Measurements from ENCODE around the gene CDH22.

The CDH22 gene

DNA sequence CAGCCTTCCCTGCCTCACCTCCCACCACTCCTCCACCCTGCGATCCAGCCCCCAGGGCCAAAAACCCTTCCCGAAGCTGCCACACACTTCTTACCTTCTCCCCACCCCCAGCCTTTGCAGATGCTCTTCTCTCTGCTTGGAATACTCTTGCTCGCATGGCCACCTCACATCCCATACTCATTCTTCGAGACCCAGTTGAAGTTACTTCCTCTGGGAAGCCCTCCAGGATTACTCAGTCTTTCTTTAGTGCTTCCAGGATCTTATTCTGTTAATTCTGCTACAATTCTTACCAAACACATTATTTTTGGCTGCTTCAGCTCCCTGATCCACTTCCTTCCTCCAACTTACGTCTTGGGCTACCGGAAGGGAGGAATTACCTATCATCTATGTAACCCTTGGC, 135.8 kb downstream of the CDH22 start:
- DNase-seq (ENCODE audit: low read depth in 2 of 2): no peak

DNA sequence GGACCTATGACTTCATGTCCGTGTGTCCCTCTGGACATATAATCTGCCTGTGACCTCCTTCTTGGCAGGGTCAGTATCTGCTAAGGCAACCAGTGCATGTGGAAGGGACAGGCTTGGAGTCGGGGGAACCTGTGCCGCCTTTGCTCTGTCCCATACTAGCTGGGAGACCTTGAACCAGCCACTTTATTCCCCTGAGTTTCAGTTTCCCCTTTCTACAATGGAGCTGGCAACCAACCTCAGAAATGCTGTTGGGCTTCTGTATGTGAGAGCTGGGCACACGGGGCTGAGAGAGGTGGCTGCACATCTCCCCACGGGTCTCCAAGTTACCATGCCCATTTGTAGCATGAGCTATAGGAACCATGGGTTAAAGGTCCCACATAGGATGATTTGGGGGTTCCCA, 136.4 kb downstream of the CDH22 start:
- no peak for DNase-seq (ENCODE audit: low read depth in 2 of 2)

DNA sequence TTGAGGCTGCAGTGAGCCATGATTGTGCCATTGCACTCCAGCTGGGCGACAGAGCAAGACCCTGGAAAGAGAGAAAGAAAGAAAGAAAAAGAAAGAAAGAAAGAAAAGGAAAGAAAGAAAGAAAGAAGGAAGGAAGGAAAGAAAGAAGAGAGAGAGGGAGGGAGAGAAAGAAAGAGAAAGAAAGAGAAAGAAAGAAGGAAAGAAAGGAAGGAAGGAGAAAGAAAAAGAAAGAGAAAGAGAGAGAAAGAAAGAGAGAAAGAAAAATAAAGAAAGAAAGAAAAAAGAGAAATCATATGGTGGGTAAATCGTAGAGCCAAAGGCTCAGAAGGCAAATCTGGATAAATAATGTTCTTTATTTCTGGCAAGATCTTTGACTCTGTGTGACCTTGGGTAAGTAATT, 136.8 kb downstream of the CDH22 start:
- no peak for DNase-seq (ENCODE audit: low read depth in 2 of 2)

DNA sequence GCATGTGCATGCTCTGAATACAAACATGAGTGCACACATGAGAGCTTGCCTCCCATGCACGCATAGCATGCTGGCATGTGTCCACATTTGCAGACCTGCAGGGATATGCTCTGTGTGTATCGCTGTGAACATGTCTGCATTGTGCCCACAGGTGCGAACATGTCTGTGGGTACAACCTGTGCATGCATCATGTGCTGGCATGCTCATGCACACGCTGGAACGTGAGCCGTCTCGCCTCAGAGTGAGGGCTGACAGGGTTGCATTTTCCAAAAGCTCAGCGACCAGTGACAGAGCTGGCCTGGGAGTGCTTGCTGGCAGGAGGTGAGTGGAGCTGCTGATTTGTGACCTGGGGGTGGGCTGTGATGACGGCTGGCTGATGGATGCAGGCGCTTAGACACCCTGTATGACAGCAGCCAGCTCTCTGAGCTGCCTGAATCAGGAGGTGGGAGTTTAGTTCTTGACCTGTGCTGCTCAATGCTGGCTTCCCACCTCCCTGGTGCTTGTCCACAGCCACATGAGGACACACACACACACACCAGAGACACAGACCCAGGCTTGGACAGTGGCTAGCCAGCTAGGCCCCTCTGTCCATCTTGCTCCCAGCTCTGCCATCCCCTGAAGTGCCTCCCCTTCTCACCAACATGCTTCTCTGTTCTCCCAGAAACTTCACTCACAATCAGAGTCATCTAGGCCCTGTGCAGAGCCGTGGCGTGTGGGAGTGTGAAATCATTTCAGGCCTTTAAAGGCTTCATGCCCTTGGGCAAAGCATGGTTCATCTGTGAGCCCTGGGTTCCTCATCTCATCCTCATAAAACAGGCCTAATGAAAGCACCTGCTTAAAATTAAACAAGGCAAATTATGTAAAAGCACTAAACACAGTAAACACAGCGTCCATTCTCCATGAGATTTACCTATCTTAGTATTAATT, 138.8 kb downstream of the CDH22 start:
- DNase-seq (ENCODE audit: low read depth in 2 of 2): no peak

DNA sequence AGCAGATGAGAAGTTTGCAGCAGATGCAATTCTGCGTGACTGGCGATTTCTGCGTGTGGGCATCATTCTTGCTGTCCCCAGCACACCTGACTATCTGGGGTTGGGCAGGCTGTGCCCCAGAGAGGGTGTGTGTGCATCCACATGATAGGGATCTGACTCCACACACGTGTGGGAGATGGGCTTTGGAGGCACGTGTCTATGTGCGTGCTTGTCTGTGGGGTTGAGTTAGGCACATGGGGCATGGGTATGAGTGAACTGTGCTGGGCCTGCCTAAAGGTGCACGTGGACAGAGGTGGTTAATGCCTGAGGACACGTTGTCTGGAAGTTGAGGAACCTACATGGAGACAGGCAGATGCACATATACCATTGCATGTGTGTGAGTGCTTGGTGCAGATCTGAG, 139.9 kb downstream of the CDH22 start:
- no peak for DNase-seq (ENCODE audit: low read depth in 2 of 2)

DNA sequence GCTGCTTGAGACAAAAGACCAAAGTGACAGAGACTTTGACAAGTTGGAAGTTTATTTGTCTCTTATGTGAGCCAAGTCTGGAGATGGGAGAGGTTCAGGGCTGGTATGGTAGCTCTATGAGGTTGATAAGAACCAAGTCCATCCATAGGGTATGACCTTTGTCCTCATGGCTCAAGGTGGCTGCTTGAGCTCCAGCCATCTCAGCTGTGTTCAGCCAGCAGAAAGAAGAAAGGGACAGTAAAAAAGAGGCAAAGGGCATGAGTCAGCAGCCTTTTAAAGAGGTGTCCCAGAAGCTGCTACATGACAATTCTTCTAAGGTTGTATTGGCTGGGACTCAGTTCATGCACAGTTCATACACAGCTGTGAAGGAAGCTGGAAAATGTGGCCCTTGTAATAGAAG, 141.2 kb downstream of the CDH22 start:
- no peak for DNase-seq (ENCODE audit: low read depth in 2 of 2)

DNA sequence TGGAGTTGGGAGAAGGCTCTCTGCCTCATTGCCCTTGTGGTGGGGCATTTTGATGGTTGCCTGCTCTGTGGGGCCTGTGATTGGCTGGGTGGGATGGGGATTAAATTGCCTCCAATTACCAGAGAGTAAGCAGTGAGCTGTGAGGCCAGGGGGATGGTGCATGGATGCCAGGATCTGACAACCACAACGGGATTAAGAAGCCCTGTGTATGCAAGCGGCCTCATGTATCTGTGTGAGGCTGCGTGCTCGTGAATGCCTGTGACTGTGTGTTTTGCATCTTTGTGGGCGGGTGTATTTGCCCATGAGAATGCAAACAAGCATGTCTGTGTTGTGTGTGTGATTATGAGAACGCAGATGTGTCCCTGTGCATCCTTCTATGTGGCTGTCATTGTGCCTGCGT, 144.0 kb downstream of the CDH22 start:
- DNase-seq (ENCODE audit: low read depth in 2 of 2): no peak

DNA sequence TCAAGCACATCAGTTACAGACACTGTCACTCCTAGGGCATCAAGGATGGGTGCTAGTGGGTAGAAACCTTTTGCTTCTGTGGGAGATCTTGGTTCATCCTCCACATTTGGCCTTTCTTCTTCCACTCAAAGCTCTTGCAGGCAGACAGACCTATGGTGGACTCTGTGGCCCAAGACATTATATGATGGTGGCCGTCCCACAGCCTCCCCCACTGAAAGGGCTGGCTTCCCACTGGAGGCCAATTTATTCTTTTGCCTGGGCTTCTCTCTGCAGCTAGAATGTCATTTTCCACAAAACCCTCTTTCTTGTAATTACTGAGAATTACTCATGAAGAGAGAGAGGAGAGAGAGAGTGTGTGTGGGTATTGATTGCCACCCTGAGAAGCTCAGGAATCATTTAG, 146.4 kb downstream of the CDH22 start:
- DNase-seq (ENCODE audit: low read depth in 2 of 2): no peak

DNA sequence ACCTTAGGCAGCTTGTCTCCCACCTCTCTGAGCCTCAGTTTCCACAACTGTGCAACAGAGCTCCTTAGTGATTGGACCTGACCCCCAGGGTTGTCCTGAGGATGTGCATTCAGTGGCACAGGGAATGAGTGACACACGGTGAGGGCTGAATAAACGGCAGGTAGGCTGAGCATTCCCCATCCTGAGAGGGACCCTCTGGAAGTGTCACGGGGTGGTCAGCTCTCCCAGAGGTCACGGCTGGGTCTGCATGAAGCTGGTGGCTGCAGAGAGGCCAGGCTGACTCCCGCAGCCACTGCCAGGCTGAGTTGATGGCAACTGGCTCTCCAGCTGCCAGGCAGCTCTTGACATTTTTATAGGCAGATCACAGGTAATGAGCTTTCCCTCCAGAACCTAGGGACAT, 147.6 kb downstream of the CDH22 start:
- DNase-seq (ENCODE audit: low read depth in 2 of 2): no peak

DNA sequence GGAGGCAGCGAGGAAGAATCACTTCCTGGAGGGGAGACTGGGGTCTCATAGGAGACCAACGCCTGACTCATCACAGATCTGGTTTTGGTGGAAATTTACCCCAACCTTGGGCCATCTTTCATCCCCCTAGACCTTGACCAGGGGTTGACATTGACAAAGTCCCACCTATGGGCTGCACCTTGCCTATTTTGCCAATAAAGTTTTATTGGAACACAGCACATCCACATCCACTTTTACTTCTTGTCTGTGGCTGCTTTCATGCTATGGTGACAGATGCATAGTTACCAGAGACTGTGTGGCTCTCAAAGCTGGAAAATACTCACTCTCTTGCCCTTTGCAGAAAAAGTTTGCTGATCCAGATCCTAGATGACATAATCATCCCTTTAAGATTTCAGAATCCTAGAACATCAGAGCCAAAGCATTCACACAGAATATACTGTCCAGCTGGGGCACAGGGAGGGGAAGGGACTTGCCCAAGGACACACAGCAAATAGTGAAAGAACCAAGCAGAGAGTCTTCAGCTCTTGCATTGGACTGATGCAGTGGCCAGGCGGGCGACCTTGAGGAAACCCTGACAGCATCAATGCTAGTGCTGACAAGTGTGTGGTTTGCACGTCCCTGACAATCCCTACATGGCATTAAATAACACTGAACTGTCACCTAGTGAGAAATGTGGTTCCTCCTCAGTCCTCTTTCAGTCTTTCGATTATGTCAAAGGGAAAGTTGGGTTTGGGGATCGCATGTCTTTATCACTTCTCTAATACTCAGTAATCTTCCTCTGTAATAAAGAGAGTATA, 149.0 kb downstream of the CDH22 start:
- DNase-seq (ENCODE audit: low read depth in 2 of 2): no peak

DNA sequence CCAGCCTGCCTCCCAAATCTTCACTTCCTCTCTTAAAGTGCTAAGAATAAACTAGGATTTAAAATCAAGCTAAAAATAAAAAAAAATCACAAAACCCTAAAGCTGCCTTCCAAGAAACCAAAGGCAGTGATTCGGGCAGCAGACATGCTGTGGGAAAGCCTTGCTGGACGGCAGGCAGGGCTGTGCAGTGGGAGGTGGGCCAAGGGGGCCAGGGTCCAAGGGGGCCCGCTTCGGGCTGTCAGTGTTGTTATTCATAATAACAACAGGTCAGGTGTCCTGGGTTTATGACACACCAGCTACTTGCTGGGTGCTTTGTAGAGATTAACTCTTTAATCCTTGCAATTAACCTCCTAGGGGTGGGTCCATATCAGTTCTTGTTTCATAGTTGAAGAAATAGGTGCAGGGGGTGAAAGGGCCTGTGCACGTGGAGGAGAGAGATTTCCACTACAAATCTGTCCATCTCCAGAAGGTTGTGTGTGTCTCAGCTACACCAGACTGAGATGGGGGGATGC, 149.8 kb downstream of the CDH22 start:
- no peak for DNase-seq (ENCODE audit: low read depth in 2 of 2)

DNA sequence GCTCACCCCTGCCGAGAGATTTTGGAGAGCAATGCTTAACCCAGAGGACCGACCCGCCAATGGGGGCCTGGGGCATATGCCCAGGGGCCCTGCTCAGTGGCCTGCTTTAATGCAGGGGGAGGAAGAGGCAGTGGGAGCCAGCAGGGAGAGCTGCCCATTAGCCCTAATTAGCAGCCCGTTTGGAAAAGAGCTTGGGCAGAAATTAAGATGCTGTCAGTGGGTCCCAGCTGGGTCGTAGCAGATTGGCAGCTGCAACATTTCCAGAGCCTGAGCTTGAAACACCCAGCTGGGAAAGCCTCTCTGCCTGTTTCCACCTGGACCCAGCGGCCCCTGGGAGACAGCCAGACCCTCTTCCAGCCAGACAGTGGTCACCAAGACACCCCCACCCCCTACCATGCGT, 150.7 kb downstream of the CDH22 start:
- DNase-seq (ENCODE audit: low read depth in 2 of 2): no peak

DNA sequence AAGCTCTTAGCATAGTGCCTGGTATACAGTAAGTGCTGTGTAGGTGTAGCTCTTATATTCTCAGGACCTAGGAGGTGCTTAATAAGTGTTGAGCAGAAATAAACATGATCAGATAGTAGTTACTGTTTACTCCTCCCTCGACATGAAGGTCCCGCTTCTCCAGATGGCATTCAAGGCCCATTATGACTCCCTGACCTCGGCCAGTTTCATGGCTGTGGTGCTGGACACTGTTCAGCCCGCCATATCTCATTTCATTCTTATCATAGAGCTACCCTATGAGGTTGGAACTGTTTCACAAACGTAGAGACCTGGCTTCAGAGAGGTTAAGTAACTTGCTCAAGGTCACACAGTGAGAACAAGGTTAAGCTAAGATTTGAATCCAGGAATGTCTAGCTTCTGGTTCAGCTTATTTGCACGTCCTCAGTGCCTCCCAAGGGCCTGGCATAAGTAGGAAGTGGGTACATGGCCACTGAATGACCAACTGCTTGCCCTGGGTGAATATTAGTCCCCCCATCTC, 151.2 kb downstream of the CDH22 start:
- no peak for DNase-seq (ENCODE audit: low read depth in 2 of 2)

DNA sequence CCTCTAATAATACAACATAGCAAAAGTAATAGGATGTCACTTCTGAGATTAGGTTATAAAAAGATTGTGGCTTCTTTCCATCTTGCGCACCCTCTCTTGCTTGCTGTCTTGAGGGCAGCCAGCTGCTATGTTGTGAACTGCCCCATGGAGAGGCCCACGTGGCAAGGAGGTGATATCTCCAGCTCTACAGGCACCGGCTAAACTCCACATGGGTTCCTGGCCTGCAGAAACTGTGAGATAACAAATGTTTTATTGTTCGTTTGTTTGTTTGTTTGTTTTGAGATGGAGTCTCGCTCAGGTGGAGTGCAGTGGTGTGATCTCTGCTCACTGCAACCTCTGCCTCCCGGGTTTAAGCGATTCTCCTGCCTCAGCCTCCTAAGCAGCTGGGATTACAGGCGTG, 152.2 kb downstream of the CDH22 start:
- no peak for DNase-seq (ENCODE audit: low read depth in 2 of 2)

DNA sequence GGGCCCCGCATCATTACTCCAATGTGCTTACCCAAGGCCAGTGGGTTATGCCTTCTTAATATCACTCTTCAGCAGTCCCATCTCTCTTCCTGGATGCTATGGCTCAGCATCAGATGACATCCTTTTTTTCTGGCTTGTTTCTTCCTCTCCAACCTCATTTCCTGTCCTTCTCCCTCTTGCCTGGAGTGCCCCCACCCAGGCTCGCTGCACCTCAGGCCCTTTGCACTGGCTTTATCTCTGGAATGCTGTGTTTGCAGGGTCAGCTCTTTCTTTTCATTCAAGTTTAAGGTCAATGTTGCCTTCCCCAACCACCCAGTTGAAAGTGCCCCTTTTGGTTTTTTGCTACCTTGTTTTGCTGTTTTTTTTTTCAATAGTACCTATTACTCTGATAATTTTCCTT, 153.5 kb downstream of the CDH22 start:
- no peak for DNase-seq (ENCODE audit: low read depth in 2 of 2)

DNA sequence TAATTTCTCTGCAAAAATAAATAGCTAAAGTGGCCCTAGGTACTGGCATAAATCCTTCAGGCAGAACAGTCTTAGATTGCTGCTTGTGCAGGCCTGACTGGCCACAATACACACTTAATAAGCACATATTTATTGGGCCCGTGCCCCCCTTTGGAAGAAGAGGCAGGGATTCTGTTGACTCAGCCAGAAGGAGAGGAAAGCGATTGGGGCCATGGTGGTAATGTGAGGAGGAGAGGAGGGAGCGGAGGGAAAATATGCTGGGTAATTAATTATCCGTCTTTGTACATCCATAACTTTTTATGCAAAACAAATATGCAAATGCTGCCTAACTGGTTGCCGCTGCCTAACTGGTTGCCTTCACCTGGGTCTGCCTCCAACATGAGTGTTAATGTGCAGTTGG, 154.0 kb downstream of the CDH22 start:
- DNase-seq (ENCODE audit: low read depth in 2 of 2): no peak

DNA sequence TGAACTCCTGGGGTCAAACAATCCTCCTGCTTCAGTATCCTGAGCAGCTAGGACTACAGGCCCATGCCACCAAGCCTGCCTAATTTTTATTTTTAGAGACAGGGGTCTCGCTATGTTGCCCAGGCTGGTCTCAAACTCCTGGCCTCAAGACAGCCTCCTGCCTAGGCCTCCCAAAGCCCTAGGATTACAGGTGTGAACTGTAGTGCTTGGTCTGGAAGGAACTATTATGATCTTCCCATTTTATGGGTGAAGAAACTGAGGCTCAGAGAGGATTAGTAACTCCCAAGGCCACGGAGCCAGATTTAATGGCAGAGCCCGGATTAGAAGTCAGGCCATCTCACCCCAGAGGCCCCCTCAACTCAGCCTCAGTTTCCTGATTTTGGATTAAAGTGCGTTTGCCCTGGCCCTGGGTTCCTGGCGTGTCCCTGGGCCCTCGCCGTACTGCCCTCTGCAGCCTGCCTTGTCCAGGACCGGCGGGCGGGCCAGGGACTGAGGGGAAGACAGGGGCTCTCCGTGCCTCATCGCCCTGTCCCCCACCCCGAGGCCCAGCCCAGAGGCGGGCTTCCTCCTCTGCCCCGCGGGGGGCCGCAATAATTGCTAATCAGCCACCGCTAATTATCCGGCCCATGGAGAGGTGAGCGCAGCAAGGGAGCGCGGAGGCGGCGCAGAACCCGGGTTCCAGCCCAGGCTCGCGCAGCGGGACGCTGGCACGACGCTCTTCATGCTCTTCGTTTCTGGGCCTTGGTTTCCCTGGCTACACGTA, 155.3 kb downstream of the CDH22 start:
- DNase-seq (ENCODE audit: low read depth in 2 of 2): no peak

DNA sequence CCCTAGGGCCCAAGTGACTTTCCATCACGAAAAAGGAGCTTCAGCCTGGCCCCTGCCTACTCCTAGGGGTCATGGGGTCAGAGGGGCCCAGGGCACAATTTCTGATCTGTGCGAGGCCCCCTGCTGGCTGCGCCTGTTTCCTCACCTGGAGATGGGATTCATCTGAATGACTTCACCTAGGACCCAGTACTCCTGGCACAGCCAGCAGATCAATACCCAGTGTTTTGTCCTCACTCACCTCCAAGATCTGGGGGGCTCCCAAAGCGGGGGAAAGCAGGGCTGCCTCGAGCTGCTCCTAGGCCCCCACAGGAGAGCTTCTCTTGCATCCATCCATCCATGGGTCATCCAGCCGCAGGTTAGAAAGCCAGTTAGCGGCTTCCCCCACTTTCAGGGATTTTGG, 156.4 kb downstream of the CDH22 start:
- DNase-seq (ENCODE audit: low read depth in 2 of 2): no peak

DNA sequence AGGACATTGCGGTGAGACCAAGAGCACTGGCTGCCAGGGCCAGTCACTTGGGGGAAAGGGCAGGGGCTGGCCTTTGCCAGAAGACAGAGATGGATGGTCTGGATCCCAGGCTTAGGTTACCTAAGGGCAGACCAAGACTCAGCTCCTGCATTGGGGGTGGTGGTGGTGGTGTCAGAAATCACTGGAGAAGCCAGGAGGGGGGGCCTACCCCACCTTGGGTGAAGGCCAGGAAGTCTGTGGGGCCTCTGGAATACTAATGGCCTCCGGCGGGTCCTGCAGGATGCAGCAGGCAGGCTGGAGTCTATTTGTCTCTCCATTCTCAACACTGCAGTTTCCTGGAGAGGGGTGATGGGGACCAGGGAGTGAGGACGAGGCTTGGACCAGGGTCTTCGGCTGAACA, 157.4 kb downstream of the CDH22 start:
- DNase-seq (ENCODE audit: low read depth in 2 of 2): no peak

DNA sequence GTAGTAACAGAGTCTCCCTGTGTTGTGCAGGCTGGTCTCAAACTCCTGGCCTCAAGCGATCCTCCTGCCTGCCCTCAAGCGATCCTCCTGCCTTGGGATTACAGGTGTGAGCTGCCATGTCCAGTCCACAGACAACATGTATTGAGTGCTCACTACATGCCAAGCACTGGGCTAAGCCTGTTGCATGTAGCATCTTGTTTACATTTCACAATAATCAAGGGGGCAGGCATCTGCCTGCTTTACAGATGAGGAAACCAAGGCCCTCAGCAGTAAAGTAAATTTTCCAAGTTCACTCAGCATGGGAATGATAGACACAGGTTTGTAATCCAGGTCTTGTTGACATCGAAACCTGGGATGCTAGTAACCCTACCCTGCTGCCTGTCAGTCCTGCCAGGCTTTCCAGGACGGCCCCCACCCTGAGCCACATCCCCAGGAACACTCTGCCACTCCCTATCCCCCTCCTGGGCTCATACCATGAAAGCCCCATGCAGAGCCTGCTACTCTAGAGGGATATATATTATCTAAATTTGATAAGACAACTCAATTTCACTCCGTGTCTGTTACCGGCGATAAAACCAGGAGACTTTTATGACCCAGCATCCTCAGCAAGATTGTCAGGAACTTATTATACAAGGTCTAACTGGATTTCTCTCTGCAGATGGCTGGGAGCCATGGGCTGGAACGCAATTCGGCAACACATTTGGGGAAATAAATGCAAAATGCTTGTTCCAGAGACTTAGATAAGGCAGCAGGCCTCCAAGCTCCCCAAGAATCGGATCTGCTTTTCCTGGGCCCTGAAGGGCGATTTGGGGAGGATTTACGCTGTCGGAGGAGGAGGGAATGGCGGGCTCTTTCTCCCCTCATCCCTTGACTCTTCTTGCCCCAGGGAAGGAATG, 159.7 kb downstream of the CDH22 start:
- no peak for DNase-seq (ENCODE audit: low read depth in 2 of 2)

DNA sequence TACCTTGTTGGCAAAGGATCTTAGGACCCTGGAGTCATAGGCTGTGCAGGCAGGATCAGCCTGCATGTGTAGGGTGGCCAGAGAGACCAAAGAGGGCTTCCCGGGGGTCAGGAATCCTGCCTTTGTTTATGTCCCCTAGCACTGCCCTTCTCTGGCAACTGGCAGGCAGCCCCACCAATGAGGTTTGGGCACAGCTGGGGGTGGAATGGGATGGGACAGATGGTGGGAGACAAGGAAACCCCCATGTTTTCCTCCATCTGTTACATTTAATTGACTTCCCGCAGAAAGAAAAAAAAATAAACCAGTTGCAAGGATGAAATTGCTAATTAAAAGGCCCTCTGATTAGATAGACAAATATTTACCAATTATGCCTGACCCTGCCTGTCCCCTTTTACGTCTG, 162.6 kb downstream of the CDH22 start:
- no peak for DNase-seq (ENCODE audit: low read depth in 2 of 2)
